ENCODE data around the gene TUBGCP6. TPM values are rescaled to one million over a fixed set of nuclear protein-coding genes. Genes with fewer than 3 reads are reported as not detected.

TUBGCP6 gene
- total and polyA plus RNA-seq, 2 experiments from 2014 or later, result 18.6 to 47.1 TPM

- TF ChIP-seq, protein P1, sequence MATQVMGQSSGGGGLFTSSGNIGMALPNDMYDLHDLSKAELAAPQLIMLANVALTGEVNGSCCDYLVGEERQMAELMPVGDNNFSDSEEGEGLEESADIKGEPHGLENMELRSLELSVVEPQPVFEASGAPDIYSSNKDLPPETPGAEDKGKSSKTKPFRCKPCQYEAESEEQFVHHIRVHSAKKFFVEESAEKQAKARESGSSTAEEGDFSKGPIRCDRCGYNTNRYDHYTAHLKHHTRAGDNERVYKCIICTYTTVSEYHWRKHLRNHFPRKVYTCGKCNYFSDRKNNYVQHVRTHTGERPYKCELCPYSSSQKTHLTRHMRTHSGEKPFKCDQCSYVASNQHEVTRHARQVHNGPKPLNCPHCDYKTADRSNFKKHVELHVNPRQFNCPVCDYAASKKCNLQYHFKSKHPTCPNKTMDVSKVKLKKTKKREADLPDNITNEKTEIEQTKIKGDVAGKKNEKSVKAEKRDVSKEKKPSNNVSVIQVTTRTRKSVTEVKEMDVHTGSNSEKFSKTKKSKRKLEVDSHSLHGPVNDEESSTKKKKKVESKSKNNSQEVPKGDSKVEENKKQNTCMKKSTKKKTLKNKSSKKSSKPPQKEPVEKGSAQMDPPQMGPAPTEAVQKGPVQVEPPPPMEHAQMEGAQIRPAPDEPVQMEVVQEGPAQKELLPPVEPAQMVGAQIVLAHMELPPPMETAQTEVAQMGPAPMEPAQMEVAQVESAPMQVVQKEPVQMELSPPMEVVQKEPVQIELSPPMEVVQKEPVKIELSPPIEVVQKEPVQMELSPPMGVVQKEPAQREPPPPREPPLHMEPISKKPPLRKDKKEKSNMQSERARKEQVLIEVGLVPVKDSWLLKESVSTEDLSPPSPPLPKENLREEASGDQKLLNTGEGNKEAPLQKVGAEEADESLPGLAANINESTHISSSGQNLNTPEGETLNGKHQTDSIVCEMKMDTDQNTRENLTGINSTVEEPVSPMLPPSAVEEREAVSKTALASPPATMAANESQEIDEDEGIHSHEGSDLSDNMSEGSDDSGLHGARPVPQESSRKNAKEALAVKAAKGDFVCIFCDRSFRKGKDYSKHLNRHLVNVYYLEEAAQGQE (IDR thresholded peaks at IDR 0.05; ENCODE audit: unreplicated experiment), result no peak
- TF ChIP-seq CREB1 (CRISPR knock-in tag; IDR thresholded peaks at IDR 0.05; ENCODE audit: low read depth) (no peak), EZH2phosphoT487 (IDR thresholded peaks at IDR 0.05; ENCODE audit: unreplicated experiment) (no peak), ZNF114 (CRISPR knock-in tag; IDR thresholded peaks at IDR 0.05) (no peak), JUNB (IDR thresholded peaks at IDR 0.05; ENCODE audit: unreplicated experiment) (no peak), CTCF (conservative IDR thresholded peaks at IDR 0.05; ENCODE audit: low read depth in 2 of 2) (no peak), NANOG (IDR thresholded peaks at IDR 0.05; ENCODE audit: borderline replicate concordance) (no peak), STAT1 (IDR thresholded peaks at IDR 0.05; ENCODE audit: unreplicated experiment) (no peak), ZNF331 (CRISPR knock-in tag; IDR thresholded peaks at IDR 0.05; ENCODE audit: low read depth) (no peak), EZH2 (IDR thresholded peaks at IDR 0.05; ENCODE audit: low read depth, unreplicated experiment) (no peak), POLR2AphosphoS5 (IDR thresholded peaks at IDR 0.05; ENCODE audit: low read depth) (no peak)
- TF ChIP-seq, protein P2, sequence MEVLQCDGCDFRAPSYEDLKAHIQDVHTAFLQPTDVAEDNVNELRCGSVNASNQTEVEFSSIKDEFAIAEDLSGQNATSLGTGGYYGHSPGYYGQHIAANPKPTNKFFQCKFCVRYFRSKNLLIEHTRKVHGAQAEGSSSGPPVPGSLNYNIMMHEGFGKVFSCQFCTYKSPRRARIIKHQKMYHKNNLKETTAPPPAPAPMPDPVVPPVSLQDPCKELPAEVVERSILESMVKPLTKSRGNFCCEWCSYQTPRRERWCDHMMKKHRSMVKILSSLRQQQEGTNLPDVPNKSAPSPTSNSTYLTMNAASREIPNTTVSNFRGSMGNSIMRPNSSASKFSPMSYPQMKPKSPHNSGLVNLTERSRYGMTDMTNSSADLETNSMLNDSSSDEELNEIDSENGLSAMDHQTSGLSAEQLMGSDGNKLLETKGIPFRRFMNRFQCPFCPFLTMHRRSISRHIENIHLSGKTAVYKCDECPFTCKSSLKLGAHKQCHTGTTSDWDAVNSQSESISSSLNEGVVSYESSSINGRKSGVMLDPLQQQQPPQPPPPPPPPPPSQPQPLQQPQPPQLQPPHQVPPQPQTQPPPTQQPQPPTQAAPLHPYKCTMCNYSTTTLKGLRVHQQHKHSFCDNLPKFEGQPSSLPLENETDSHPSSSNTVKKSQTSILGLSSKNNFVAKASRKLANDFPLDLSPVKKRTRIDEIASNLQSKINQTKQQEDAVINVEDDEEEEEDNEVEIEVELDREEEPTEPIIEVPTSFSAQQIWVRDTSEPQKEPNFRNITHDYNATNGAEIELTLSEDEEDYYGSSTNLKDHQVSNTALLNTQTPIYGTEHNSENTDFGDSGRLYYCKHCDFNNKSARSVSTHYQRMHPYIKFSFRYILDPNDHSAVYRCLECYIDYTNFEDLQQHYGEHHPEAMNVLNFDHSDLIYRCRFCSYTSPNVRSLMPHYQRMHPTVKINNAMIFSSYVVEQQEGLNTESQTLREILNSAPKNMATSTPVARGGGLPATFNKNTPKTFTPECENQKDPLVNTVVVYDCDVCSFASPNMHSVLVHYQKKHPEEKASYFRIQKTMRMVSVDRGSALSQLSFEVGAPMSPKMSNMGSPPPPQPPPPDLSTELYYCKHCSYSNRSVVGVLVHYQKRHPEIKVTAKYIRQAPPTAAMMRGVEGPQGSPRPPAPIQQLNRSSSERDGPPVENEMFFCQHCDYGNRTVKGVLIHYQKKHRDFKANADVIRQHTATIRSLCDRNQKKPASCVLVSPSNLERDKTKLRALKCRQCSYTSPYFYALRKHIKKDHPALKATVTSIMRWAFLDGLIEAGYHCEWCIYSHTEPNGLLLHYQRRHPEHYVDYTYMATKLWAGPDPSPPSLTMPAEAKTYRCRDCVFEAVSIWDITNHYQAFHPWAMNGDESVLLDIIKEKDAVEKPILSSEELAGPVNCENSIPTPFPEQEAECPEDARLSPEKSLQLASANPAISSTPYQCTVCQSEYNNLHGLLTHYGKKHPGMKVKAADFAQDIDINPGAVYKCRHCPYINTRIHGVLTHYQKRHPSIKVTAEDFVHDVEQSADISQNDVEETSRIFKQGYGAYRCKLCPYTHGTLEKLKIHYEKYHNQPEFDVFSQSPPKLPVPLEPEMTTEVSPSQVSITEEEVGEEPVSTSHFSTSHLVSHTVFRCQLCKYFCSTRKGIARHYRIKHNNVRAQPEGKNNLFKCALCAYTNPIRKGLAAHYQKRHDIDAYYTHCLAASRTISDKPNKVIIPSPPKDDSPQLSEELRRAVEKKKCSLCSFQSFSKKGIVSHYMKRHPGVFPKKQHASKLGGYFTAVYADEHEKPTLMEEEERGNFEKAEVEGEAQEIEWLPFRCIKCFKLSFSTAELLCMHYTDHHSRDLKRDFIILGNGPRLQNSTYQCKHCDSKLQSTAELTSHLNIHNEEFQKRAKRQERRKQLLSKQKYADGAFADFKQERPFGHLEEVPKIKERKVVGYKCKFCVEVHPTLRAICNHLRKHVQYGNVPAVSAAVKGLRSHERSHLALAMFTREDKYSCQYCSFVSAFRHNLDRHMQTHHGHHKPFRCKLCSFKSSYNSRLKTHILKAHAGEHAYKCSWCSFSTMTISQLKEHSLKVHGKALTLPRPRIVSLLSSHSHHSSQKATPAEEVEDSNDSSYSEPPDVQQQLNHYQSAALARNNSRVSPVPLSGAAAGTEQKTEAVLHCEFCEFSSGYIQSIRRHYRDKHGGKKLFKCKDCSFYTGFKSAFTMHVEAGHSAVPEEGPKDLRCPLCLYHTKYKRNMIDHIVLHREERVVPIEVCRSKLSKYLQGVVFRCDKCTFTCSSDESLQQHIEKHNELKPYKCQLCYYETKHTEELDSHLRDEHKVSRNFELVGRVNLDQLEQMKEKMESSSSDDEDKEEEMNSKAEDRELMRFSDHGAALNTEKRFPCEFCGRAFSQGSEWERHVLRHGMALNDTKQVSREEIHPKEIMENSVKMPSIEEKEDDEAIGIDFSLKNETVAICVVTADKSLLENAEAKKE (CRISPR knock-in tag; IDR thresholded peaks at IDR 0.05), result no peak
- TF ChIP-seq, protein P3, sequence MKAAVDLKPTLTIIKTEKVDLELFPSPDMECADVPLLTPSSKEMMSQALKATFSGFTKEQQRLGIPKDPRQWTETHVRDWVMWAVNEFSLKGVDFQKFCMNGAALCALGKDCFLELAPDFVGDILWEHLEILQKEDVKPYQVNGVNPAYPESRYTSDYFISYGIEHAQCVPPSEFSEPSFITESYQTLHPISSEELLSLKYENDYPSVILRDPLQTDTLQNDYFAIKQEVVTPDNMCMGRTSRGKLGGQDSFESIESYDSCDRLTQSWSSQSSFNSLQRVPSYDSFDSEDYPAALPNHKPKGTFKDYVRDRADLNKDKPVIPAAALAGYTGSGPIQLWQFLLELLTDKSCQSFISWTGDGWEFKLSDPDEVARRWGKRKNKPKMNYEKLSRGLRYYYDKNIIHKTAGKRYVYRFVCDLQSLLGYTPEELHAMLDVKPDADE (IDR thresholded peaks at IDR 0.05), result no peak
- ATAC-seq (no peak), DNase-seq (ENCODE audit: low spot score) (no peak)
- no peaks in the 10 kb centered on the region for H3K36me3 ChIP-seq (ENCODE audit: insufficient read depth)
- H3K27me3 ChIP-seq (ENCODE audit: insufficient read depth), result no peaks in the 10 kb centered on the region
- no peaks in the 10 kb centered on the region for H3K9me2 ChIP-seq (ENCODE audit: insufficient read depth)
- no peaks in the 10 kb centered on the region for H3K4me1 Mint-ChIP-seq
- no peaks in the 10 kb centered on the region for H3K9me3 Mint-ChIP-seq
- no peak overlapping the region for H2AFZ ChIP-seq
- no peaks in the 10 kb centered on the region for H3F3A ChIP-seq (replicated peaks; ENCODE audit: low read depth)
- no peaks in the 10 kb centered on the region for H4K20me1 ChIP-seq (replicated peaks; ENCODE audit: insufficient read depth)
- H3K4me3 ChIP-seq, result no peak overlapping the region
- no peak overlapping the region for H3K27ac Mint-ChIP-seq
- H3K4me3 Mint-ChIP-seq, result no peak overlapping the region
- peaks cover 5% of the 10 kb centered on the region for H3K27me3 Mint-ChIP-seq (ENCODE audit: insufficient read depth, low read depth, poor library complexity)
- no peaks in the 10 kb centered on the region for H3K4me1 ChIP-seq (ENCODE audit: insufficient read depth)
- no peak overlapping the region for H3K4me2 ChIP-seq
- H3K36me3 Mint-ChIP-seq (ENCODE audit: low read depth), result peaks cover 21% of the 10 kb centered on the region
- H3K79me2 ChIP-seq (replicated peaks; ENCODE audit: insufficient read depth), result peaks cover under 1% of the 10 kb centered on the region; the same call in 1 of the 2 replicates
- H3K27ac ChIP-seq (ENCODE audit: low read depth), result no peak overlapping the region
Measured at GRCh38 chr22:50286275-50286674, 41.5 kb upstream of the TUBGCP6 start.
